DMS153 treated with DMSO at 0.1 percent for 48 hours (cell line): ENCODE results near the gene NTM.

ENCODE experiments used
- DNase-seq: peaks from one replicate; lab custom pipeline; 2025; ENCODE audit not compliant: unreplicated experiment; lab: John Stamatoyannopoulos, UW

The NTM gene

DNA sequence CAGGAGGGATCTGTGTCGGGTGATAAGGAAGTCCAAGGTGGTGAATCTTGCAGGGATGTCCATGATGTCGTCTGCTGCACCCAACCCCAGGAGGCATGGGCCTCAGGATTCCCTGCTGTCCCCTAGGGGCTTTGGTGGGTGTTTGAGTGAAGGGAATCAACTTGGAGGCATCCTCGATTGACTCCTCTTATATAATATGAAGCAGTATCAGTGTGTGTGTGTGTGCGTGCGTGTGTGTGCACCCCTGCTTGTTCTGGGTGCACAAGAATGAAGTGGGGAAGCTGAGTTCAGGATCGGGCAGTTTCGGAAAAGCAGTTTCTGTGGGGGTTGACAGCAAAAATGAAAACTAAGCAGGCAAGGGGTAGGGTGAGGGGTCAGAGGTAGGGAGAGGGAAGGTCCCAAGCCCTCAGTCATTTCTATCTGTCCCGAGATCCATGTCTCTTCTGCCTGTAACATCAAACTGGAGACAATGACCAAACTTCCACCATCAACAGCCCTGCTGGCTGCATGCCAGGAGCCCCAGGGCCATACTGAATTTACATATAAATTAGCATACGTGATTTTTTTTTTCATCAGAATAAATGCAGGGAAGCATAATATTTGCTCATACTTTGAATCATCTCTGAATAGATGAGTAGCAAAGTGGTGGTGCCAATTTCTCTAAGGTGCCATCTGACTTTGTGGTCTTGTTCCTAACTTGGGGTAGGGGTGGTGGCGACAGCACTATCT is 2.0 kb downstream of the NTM start:
- DNase-seq: no peak

DNA sequence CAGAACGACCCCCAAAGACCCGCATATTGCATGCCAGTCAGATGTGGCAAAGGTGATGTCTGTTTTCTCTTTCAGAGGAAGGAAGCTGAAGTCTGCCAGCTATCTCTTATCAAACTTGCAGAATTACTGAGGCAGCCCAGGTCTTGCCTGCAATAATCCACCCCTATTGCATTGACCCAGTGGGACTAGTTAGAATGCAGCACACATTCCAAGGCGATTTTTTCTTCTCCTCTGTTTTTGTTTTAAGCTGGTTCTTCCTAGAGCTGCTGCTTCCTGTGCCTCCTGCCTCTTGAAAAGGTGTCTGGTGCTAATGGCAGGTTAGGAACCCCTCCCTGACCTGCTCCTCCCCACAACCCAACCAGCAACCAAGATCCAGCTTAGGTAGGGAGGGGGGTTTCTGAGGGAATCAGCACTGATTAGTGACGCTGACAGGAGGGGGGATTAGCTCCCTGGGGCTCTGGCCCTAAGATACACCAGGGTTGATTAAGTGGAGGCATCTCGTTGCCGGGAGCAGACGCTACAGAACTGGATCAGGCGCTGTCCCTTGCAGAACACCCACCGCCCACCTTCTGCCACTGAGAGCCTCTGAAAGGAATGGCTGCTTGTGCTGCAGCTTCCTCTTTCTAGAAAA is 2.8 kb downstream of the NTM start:
- DNase-seq: no peak

DNA sequence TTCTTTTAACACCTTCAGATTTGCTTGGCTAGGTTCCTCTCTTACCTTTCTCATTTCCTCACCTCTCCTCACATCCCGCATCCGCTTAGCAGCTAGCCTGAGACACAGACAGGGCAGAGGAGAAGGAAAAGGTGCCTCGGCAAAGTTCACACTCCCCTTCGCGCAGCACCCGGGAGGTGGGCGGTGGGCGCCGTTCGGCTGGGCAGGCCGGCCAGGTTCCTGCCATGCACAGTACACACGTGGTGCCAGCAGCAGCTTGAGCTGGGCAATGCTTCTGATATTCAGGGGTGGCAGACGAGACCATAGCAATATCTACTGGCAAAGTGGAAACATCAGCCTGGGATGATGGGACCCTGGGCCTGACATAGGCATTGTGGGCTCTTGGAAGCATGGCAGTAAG is 3.3 kb downstream of the NTM start:
- DNase-seq: no peak

DNA sequence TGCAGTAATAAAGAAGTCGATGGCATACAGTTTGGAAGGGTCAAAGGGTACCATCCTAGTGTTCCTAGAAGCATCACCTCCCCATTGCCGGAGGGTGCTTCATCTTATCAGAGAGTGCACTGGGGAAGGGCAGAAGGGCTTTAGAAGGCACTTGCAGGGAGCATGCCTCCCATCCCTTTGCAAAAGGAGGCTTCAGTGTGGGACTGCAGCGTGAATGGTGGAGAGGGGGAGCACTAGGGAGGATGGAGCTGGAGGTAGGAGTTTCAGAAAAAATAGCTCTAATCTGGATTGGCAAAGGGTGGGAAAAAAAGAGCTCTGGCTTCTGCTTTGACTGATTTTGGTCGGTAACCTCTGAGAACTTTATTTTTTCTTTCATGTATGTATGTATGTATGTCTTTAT is 5.0 kb downstream of the NTM start:
- no peak for DNase-seq

DNA sequence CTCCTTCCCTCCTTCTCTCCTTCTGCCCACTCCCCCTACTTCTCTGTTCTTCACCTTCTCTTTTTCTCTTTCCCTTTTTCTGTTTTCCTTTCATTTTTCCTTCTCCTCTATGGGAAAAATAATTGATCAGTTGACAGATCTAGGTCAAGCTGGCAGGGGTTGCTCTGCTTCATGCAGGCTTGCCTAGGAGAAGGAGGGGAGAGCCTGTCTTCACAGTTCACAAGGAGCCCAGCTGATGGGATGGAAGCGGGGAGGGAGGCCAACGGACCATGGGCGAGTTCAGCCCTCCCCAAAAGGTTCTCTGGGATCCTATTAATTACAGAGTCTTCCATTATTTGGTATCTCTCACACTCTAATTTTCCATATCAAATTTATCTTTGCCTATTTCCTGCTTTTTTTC is 5.5 kb downstream of the NTM start:
- no peak for DNase-seq

DNA sequence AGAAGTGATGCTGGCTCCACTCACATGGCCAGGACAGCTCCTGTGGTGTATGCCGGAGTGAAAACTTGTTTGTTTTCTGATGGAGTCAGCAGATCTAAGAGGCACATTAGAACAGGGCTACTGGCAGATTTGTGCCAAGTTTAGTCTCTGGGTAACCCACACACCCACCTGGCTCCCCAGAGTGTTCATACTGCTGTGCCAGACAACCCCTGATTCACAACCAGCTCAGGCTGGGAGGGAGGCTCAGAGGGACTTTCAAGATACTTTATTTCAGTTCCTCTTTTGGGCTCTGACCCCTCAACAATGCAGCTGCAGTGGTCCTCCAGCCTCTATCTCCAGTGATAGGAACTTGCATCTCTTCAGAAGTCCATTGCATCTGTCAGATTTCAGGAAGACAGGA is 8.5 kb downstream of the NTM start:
- no peak for DNase-seq

DNA sequence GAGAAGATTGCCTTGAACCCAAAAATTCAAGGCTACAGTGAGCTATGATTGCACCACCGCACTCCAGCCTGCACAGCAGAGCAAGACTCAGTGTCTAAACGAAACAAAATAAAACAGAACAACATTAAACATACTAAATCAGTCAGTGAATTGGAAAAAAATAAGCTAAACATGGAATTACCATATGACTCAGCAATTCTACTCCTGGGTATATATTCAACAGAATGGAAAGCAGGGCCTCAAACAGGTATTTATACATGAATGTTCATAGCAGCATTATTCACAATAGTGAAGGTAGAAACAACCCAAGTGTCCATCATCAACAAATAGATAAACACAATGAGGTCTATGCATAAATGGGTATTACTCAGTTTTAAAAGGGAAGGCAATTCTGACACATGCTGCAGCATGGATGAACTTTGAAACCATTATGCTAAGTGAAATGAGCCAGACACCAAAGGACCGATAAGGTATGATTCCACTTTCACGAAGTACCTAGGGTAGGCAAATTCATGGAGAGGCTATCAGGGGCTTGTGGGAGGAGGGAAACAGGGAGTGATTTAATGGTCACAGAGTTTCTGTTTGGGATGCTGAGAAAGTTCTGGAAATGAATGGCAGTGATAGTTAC is 15.5 kb downstream of the NTM start:
- no peak for DNase-seq

DNA sequence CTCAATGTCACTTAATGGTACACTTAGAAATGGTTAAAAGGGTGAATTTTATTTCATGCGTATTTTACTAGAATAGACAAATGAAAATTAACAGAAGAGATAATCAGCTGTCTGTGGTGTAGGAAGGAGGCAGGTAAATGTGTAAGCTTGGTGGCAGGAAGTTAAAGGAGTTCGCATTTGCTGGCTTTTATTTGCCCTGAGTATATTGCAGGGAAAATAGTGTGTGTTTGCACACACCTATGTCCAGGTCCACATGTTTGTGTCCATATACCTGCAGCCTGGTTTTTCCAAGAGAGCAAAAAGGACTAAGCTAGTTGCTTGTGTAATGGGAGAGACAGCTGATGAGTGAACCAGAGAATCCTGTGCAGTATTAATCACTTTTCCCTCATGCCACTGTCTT is 16.0 kb downstream of the NTM start:
- DNase-seq: no peak

DNA sequence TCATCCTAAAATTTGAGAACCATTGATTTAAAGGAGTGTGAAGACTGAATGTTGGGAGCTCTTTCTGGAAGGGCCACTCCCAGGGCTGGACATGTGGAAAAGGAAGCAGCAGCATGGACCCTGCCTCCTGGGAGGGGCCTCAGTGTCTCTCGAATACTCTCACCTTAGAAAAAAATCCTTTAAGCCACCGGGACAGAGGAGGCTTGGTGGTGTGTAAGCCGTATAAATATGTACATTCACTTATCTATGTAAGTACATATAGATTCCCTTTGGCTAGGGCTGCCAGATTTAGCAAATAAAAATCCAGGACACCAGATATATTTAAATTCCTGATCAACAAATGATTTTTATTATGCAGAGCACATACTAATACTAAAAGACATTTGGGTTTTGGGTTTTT is 17.6 kb downstream of the NTM start:
- DNase-seq: no peak

DNA sequence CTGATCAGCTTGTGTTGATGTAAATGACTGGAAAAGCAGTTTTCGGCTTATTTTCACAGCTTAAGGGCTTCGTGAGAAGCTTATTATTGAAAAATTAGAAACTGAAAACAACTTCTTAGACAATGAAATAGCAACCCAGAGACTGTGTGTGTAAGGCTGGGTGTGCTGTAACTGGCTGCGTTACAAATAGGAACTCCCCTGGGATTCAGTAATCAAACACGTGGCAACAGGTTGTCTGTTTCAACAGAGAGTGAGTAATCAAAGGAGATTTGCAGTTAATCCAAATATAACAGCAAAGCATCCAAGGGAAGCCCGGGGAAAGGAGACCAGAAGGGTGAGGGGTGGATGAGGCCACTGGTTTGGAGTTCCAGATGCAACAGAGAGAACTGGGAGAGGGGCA is 19.2 kb downstream of the NTM start:
- no peak for DNase-seq

DNA sequence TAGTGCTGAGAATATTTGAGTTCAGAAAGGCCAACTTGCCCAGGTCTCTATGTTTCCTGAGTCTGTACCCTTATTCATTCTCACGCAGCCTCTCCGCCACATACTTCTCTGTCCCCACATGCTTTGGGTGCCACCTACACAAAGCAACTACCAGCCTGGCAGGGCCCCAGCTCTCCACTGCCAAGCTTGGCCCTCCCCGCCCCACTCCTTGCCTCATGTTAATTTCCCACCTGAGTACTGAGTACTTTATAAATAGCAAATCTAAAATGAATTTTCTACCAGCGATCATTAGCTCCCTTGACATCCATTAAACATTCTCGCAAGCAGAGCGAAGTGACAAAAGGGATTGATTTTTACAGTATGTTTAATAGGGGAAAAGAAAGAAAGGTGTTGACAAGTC is 20.8 kb downstream of the NTM start:
- DNase-seq: no peak

DNA sequence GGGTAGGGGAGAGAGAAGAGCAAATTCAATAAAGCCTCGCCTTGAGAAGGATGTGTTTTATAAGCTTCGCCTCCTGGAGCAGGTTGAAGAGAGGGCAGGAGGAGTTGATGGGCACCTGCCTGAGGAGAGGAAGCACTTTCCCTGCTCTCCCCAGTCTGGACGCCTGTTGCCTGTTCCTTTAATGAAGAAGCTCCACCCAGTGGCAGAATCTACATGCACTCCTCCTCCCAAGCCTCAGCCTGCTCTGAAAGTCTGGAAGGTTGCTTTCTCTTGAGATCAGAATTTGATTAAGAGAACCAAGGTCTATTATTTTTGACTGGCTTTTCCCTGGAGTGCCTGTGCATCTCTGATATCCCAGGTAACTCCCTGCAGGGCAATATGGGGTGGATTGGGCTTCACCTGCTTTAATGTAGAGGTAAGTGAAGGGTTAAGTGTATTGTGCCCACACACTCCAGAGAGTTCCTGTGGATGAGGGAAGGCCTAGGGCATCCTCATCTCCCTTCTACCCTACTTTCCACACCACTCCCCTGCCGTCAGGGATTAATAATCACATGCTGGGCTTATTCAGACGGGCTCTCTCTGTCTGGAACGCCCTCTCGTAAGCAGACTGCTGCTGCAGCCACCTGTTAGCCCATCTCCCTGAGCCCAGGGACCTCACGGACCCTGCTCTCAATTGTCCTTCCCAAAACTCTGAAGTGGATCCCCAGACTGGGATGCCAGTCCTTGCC is 22.3 kb downstream of the NTM start:
- no peak for DNase-seq

DNA sequence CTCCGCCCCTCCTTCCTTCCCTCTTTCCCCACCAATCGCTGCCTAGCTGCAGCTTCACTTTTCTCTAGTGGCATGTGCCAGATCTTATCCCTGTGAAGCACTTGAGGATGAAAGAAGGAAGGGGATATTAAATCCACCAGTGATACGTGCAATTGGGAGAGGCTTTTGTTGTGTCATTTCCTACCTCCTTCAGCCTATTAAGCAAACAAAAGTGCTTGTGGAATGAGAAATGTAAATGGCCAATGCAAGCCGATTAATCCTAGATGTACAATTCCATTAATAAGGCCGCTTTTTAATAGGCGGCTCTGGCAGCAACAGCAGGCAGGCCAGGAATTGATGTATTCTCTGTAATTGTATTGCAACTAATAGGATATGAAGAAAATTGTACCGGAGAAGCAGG is 23.3 kb downstream of the NTM start:
- DNase-seq: no peak

DNA sequence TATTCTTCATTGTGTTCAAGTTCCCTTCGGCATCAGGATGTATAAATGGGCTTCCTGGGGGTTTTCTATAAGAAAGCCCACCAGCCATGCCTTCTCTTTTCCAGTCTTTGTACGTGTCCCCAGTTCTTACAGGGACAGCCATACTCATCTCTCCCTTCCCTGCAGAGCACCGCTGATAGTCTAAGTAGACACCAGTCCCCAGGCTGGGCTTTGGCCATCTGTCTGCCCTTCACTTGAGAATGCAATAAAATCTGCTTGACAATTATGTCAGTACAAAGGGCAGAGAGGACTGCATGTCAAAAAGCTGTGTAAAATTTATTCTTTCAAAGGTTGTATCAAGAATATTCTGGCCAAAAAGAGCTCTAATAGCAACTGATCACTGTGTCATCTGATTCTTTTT is 27.3 kb downstream of the NTM start:
- DNase-seq: no peak

DNA sequence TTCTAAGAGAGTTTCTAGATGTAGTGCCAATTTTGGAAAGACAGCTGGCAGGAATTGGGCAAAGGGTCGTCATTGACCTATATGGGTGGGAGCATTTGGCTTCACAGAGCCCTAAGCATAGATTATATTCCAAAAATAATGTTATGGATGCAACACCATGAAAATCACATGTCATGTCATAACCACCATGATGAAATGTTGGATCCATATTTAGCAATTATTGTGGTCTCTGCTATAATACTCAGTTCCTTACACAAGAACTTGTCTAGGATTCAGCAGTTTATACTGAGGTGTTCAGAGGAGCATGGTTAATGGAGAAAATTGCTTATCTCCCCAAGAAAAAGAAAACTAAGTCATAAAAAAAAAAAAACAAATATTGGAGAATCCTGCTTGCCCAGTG is 31.6 kb downstream of the NTM start:
- DNase-seq: no peak

DNA sequence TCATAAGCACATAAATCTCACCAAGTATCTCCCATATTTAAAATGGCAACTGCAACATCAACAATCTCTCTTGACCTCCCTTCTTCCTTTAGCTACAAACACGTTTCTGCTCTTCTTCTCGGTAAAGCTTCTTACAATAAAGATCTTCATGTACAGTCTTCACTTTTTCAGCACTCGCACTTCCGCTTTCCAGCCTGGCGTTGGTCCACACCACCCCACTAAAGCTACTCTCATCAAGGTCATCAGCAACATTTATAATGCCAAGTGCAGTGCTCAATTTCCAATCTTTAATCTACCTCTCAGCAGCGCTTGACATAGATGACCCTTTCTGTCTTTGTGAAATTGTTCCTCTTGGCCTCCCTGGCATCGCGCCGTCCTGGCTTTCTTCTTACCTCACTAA is 33.6 kb downstream of the NTM start:
- DNase-seq: no peak

DNA sequence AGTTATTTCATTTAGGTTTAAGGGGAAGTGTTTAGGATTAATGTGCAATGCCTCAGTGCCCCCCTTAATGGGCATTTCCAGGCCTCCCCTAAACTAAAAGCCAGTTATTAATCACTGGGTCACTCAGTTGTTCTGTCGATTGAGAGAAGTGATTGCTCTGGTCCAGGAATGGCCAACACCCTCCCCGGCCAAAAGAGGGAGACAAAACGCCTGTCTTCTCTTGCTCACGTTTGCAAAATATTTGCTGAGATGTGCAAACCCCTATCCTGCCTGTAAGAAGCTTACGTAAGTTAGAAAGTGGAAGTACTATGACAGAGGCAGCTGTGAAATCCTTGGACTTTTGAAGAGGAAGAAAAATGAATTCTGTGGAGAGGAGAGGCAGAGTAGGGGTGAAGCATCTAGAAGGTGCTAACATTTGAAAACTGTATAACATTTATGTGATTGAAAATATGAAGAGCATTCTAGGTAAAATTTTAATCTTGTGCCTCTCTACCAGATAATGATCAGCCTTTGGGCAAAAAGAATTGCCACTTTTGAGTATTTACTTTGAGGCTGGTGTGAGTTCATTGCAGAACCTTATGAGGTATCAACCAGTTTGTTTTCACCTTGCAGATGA is 37.7 kb downstream of the NTM start:
- DNase-seq: no peak

DNA sequence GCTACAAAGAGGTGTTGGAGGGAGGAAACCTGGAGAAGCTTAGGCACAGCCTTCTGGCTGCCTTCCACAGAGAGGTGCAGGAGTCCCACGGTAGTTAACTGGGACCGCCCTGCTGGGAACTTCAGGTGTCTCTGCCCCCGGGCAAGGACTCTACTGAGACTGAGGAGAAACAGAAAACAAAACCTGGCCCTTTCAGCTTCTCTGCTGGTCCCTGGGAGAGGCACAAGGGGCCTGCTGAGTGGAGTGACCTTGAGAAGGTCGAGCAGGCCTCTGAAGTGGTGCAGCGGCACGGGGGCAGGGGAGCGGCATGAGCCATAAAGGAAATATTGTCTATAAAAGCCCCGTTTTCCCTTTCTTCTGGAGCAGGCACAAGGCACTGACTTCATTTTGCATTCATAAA is 38.9 kb downstream of the NTM start:
- no peak for DNase-seq

DNA sequence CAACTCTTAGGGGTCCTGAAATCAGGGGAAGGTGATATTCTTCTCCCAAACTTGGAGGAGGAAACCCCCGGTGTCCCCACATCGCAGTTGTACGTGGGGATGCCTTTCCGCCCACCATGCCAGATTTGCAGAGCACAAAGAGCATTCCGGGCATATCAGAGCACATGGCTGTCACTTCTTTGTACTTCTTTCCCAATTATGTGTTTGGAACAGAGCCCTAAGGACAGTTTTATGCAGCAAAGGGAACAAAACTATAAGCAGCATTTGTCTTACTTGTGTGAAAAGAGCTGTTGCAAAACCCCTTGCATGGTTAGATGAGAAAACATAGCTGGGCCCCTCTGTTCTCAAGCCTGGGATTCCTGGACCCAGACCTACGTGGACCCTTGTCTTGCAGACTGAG is 41.2 kb downstream of the NTM start:
- DNase-seq: no peak

DNA sequence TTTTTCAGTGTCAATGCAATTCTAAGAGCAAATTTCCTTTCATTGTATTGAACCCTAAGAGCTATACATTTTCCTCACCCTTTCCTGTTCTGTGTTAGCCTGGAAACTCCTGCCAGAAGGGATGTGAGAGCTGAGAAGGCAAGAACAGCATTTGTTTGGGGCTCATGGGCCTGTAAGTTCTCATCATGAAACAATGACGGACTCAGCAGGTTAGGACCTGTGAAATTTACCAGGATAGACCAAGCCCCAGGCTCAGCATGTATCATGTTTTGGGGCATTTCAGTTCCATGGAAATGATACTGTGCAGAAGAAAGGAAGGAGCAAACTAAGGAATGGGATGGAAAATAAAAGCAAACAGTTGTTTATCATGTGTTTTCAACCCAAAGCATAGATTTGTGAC is 41.6 kb downstream of the NTM start:
- no peak for DNase-seq

DNA sequence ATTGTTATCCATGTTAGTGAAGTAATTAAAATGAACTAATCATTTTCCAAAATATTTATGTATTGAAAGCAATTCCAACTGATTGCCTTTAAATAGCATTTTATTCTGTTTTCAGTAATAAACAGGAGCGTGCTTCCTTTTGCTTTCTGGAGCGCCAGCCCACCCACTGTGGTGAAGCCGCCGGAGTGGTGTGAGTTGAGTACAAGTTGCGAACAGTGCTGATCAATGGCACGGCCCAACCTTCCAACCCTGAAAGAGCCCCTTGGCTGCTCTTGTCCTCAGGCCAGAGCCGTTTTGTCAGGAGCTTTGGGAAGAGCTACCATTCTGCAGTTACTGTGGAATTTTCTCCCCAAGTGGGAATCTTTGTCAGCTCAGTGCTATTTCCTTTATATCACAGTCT is 42.8 kb downstream of the NTM start:
- DNase-seq: no peak

DNA sequence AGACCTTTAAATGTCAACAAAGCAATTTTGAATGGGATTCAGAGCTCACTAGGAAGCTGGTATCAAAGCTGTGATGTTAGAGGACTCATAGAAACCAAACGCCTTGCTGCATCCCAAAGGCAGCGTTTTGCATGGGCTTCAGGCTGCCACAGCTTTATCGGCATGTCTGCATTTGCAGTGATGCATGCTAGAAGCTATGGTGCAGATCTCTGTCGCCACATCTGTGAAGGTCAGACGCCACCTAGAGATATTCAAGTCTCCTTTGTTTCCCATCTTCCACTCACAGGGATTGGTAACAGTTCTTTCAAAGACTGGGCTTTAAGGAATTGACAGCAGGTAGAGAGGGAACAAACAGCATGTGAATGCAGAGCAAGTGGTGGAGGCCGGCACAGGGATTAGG is 47.8 kb downstream of the NTM start:
- no peak for DNase-seq
